GM12878 (cell line): ENCODE results near the gene TTC33. TPM values are rescaled to one million over a fixed set of nuclear protein-coding genes. Genes with fewer than 3 reads are reported as not detected.

Experiments
- ATAC-seq: fragments of 200-7000 bp; cut with Tn5 transposase; 3 replicates; pipeline ENCODE4 v1.9.1; 2020; ENCODE audit warnings: mild to moderate bottlenecking, moderate library complexity
- BruUV-seq: library from RNA; stranded (reverse); fragments of 400-500 nt; replicated peaks from 2 replicates; lab custom pipeline; 2021; lab: Mats Ljungman, UMichigan
- CTCF ChIA-PET: fragments of 300-600 bp; sonication (Branson Sonifier 250); formaldehyde crosslinking; extraction: SDS; loops from one replicate; lab custom pipeline; 2021; ENCODE audit warnings: inconsistent platforms; lab: Yijun Ruan, JAX
- POLR2A ChIA-PET: fragments of 350-600 bp; formaldehyde crosslinking; extraction: SDS; loops from one replicate; lab custom pipeline; 2021; ENCODE audit warnings: inconsistent platforms; lab: Charles Lee
- RAD21 ChIA-PET: fragments of 300-600 bp; sonication (Branson Sonifier 250); formaldehyde crosslinking; loops from one replicate; lab custom pipeline; 2023; ENCODE audit warnings: antibody characterized with exemption; ENCODE audit not compliant: unreplicated experiment; lab: Charles Lee
- SMC1A ChIA-PET: fragments of 300-600 bp; sonication (Branson Sonifier 250); formaldehyde crosslinking; loops from one replicate; lab custom pipeline; 2023; ENCODE audit not compliant: unreplicated experiment, uncharacterized antibody; lab: Charles Lee
- DNase-seq: peaks from one replicate; pipeline ENCODE4 v3.0.0-alpha.2; 2011; ENCODE audit warnings: low read depth, low spot score
- FAIRE-seq: peaks from 3 replicates; lab custom pipeline; 2011; peaks lifted over from hg19 to GRCh38; lab: Jason Lieb, UNC
- H2AFZ ChIP-seq: 2 replicates; pipeline ENCODE4 v1.6.0; 2011; ENCODE audit warnings: low read depth, low read length, control low read depth; ENCODE audit not compliant: control insufficient read depth
- H3K27ac ChIP-seq: 2 replicates; pipeline ENCODE4 v1.5.1; 2011; ENCODE audit warnings: control low read depth; ENCODE audit not compliant: control insufficient read depth, insufficient read depth
- H3K27me3 ChIP-seq, 2 experiments: replicated peaks in 1 of 2; 2 replicates each; pipeline versions ENCODE4 v1.6.0 to v1.6.1; 2011; ENCODE audit warnings: low read length in 1 of 2; ENCODE audit not compliant: control insufficient read depth in 2 of 2, insufficient read depth in 2 of 2
- H3K36me3 ChIP-seq, 2 experiments: 2 replicates each; pipeline ENCODE4 v1.5.1; 2011; ENCODE audit warnings: low read length in 1 of 2; ENCODE audit not compliant: control insufficient read depth in 2 of 2, insufficient read depth in 2 of 2
- H3K4me1 ChIP-seq: 2 replicates; pipeline ENCODE4 v1.6.1; 2011; ENCODE audit warnings: mild to moderate bottlenecking, low read length, moderate library complexity, mixed read lengths; ENCODE audit not compliant: control insufficient read depth, insufficient read depth
- H3K4me2 ChIP-seq: 2 replicates; pipeline ENCODE4 v1.6.0; 2011; ENCODE audit warnings: control low read depth; ENCODE audit not compliant: control insufficient read depth, insufficient read depth
- H3K4me3 ChIP-seq: fragments of 200-600 bp; sonication (generic); 2 replicates; pipeline ENCODE4 v1.5.1; 2016
- H3K79me2 ChIP-seq: 2 replicates; pipeline ENCODE4 v1.6.0; 2011; ENCODE audit warnings: low read length; ENCODE audit not compliant: control insufficient read depth, insufficient read depth
- H3K9ac ChIP-seq: 2 replicates; pipeline ENCODE4 v1.8.0; 2011; ENCODE audit warnings: low read length, control low read depth, mixed read lengths; ENCODE audit not compliant: control insufficient read depth, insufficient read depth
- H3K9me3 ChIP-seq: replicated peaks from 3 replicates; pipeline ENCODE4 v1.5.1; 2011; ENCODE audit warnings: mild to moderate bottlenecking, low read length; ENCODE audit not compliant: control insufficient read depth, insufficient read depth
- H4K20me1 ChIP-seq: 2 replicates; pipeline ENCODE4 v1.6.0; 2011; ENCODE audit not compliant: control insufficient read depth, insufficient read depth
- NFXL1 ChIP-seq: fragments of 450-650 bp; IDR thresholded peaks from 2 replicates; pipeline ENCODE4 v1.6.1; 2017; ENCODE audit warnings: antibody characterized with exemption, mild to moderate bottlenecking, borderline replicate concordance
- TCF12 ChIP-seq: IDR thresholded peaks from 2 replicates; pipeline ENCODE4 v1.6.1; 2011; ENCODE audit warnings: low read depth, mild to moderate bottlenecking, low read length
- WGBS: methylation state at CpG from one replicate; pipeline ENCODE4 v1.1.6; 2016; ENCODE audit warnings: low lambda C conversion rate; ENCODE audit not compliant: insufficient replicate concordance, insufficient coverage; ENCODE audit errors: missing lambda C conversion rate; 5-methylcytosine and 5-hydroxymethylcytosine counted together
- in situ Hi-C: fragments of 300-500 bp; cut with MboI; formaldehyde crosslinking; loops from 9 replicates; pipeline ENCODE4 v1.14.3; 2018; ENCODE audit warnings: mixed read lengths
- intact Hi-C: fragments of 100-400 bp; cut with micrococcal nuclease; formaldehyde crosslinking; loops from one replicate; pipeline ENCODE4 v1.14.2; 2022; ENCODE audit not compliant: unreplicated experiment
- polyA plus RNA-seq, 11 experiments: library from polyadenylated mRNA; depleted of rRNA in 4 of 11; unstranded in 6 of 11; stranded (reverse) in 5 of 11; fragments of >200 nt; fragmentation: Nextera tagmentation in 4 of 11; fragmentation: Illumina TruSeq in 1 of 11; extraction: Ambion mirVana in 4 of 11; extraction: Trizol in 1 of 11; gene quantifications; 1 replicate in 1 of 11; 2 replicates in 10 of 11; pipeline versions ENCODE4 v1.2.1 to v1.2.3, GENCODE V29; 2011 to 2016; ENCODE audit warnings: inconsistent platforms in 2 of 11, missing spikeins in 2 of 11, low read depth in 1 of 11
- total RNA-seq, 4 experiments: library from RNA; depleted of rRNA in 3 of 4; stranded (reverse); fragments of >200 nt in 3 of 4; fragmentation: Illumina TruSeq in 1 of 4; extraction: Trizol in 1 of 4; gene quantifications; 2 replicates each; pipeline versions ENCODE4 v1.2.1 to v1.2.3, GENCODE V29; 2013 to 2021
- TF ChIP-seq, protein P1 (sequence below): fragments of 450-650 bp; formaldehyde crosslinking; IDR thresholded peaks from 2 replicates; pipeline ENCODE4 v1.4.0; 2022; ENCODE audit warnings: mild to moderate bottlenecking, moderate library complexity
- TF ChIP-seq, protein P2 (sequence below): IDR thresholded peaks from 2 replicates; pipeline ENCODE4 v1.6.1; 2011; ENCODE audit warnings: borderline replicate concordance, low read depth, mild to moderate bottlenecking, moderate library complexity, low read length; ENCODE audit not compliant: insufficient read depth, poor library complexity, severe bottlenecking
- TF ChIP-seq, protein P3 (sequence below): fragments of 450-650 bp; IDR thresholded peaks from 2 replicates; pipeline ENCODE4 v1.6.1; 2016; ENCODE audit warnings: mild to moderate bottlenecking
- TF ChIP-seq, protein P4 (sequence below): IDR thresholded peaks from 2 replicates; pipeline ENCODE4 v1.6.1; 2012; ENCODE audit warnings: mild to moderate bottlenecking, low read depth, low read length

Gene TTC33
- total and polyA plus RNA-seq, 10 of the 15 experiments (the other 5 are each of a cell fraction or from before 2014, with no cell fraction given), result 7.9 to 22.3 (median 14.6) TPM

DNA sequence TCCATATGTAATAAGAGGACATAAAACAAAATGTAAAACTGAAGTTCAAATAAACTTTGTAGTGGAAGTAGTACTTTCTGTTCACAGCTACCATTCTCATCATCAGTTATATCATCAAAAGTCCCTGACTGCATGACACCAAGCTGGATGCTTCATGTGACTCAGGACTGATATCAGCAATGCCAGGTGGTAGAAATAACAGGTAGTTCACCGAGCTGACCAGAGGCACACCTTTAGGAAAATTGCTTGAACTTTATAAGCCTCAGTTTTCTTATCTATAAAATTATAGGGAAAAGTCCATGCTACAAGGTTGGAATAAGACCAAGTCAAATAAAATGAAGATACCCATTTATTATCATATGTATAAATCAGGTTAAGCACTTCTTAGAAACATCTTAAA, 200.9 kb downstream of the TTC33 start:
- in situ Hi-C loops, result no loop called here
- Histone ChIP-seq H4K20me1 (no peaks in the 10 kb centered on the region), H3K4me3 (no peak overlapping the region), H3K9me3 (no peaks in the 10 kb centered on the region; the same call in 2 of the 3 replicates), H3K4me1 (no peaks in the 10 kb centered on the region), H3K27me3 (no peaks in the 10 kb centered on the region), H3K36me3 (no peaks in the 10 kb centered on the region), H3K4me2 (no peak overlapping the region), H3K79me2 (no peaks in the 10 kb centered on the region), H3K9ac (no peak overlapping the region), H2AFZ (no peak overlapping the region), H3K27ac (no peak overlapping the region)
- no TSS peak for BruUV-seq
- ATAC-seq, result no peak
- ChIA-PET SMC1A (interaction anchor here (1.2 kb wide), 1 partner anchor 16 kb away, joined by 3 read pairs; no protein-coding TSS in a partner anchor), CTCF (no interaction called here), RAD21 (no interaction called here), POLR2A (no interaction called here)
- WGBS, result 81% methylated on average over 1 of the region's 1 CpG
- FAIRE-seq, result no peak
- TF ChIP-seq, protein P1, sequence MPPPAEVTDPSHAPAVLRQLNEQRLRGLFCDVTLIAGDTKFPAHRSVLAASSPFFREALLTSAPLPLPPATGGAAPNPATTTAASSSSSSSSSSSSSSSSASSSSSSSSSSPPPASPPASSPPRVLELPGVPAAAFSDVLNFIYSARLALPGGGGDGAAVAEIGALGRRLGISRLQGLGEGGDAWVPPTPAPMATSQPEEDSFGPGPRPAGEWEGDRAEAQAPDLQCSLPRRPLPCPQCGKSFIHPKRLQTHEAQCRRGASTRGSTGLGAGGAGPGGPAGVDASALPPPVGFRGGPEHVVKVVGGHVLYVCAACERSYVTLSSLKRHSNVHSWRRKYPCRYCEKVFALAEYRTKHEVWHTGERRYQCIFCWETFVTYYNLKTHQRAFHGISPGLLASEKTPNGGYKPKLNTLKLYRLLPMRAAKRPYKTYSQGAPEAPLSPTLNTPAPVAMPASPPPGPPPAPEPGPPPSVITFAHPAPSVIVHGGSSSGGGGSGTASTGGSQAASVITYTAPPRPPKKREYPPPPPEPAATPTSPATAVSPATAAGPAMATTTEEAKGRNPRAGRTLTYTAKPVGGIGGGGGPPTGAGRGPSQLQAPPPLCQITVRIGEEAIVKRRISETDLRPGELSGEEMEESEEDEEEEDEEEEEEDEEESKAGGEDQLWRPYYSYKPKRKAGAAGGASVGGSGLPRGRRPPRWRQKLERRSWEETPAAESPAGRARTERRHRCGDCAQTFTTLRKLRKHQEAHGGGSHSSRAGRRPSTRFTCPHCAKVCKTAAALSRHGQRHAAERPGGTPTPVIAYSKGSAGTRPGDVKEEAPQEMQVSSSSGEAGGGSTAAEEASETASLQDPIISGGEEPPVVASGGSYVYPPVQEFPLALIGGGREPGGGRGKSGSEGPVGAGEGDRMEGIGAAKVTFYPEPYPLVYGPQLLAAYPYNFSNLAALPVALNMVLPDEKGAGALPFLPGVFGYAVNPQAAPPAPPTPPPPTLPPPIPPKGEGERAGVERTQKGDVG (CRISPR knock-in tag), result no peak
- intact Hi-C loops, result no loop called here
- no peak for DNase-seq

DNA sequence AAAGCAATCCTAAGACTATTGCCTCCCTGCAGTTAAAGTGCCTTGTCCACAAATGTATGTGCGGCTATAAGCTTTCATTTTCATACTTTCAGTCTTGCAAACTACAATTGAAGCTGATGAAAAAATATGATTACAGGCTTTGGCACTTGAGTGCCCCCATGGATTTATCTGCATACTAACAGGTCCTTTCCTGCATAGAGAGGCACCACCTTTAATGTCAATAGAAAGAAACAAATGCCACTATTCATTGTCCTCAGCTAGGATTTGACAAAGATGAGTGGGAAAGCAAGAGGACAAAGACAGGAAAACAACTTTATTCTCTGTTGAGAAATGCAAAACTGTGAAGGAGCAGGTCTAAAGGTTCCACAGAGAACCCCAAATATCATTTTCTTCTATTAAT, 201.7 kb downstream of the TTC33 start:
- ChIA-PET CTCF (interaction anchor here (0.6 kb wide), 1 partner anchor 353 kb away, joined by 4 read pairs; no protein-coding TSS in a partner anchor), POLR2A (no interaction called here), RAD21 (no interaction called here), SMC1A (interaction anchor here (1.2 kb wide), 1 partner anchor 16 kb away, joined by 3 read pairs; no protein-coding TSS in a partner anchor)
- in situ Hi-C loops (no loop called here), intact Hi-C loops (no loop called here)
- Histone ChIP-seq H3K4me3 (no peak overlapping the region), H3K9ac (no peak overlapping the region), H4K20me1 (no peaks in the 10 kb centered on the region), H2AFZ (no peak overlapping the region), H3K27me3 (no peaks in the 10 kb centered on the region), H3K27ac (no peak overlapping the region), H3K36me3 (no peaks in the 10 kb centered on the region), H3K4me1 (no peaks in the 10 kb centered on the region), H3K79me2 (no peaks in the 10 kb centered on the region), H3K4me2 (no peak overlapping the region), H3K9me3 (no peaks in the 10 kb centered on the region)
- FAIRE-seq, result no peak
- ATAC-seq, result no peak
- no peak for DNase-seq
- BruUV-seq, result no TSS peak
- WGBS, result 100% methylated on average over 1 of the region's 1 CpG
- TF ChIP-seq, protein P2, sequence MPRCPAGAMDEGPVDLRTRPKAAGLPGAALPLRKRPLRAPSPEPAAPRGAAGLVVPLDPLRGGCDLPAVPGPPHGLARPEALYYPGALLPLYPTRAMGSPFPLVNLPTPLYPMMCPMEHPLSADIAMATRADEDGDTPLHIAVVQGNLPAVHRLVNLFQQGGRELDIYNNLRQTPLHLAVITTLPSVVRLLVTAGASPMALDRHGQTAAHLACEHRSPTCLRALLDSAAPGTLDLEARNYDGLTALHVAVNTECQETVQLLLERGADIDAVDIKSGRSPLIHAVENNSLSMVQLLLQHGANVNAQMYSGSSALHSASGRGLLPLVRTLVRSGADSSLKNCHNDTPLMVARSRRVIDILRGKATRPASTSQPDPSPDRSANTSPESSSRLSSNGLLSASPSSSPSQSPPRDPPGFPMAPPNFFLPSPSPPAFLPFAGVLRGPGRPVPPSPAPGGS, result no peak
- TF ChIP-seq, protein P3, sequence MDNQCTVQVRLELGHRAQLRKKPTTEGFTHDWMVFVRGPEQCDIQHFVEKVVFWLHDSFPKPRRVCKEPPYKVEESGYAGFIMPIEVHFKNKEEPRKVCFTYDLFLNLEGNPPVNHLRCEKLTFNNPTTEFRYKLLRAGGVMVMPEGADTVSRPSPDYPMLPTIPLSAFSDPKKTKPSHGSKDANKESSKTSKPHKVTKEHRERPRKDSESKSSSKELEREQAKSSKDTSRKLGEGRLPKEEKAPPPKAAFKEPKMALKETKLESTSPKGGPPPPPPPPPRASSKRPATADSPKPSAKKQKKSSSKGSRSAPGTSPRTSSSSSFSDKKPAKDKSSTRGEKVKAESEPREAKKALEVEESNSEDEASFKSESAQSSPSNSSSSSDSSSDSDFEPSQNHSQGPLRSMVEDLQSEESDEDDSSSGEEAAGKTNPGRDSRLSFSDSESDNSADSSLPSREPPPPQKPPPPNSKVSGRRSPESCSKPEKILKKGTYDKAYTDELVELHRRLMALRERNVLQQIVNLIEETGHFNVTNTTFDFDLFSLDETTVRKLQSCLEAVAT, result no peak
- TF ChIP-seq TCF12 (no peak), NFXL1 (no peak)
- TF ChIP-seq, protein P4, sequence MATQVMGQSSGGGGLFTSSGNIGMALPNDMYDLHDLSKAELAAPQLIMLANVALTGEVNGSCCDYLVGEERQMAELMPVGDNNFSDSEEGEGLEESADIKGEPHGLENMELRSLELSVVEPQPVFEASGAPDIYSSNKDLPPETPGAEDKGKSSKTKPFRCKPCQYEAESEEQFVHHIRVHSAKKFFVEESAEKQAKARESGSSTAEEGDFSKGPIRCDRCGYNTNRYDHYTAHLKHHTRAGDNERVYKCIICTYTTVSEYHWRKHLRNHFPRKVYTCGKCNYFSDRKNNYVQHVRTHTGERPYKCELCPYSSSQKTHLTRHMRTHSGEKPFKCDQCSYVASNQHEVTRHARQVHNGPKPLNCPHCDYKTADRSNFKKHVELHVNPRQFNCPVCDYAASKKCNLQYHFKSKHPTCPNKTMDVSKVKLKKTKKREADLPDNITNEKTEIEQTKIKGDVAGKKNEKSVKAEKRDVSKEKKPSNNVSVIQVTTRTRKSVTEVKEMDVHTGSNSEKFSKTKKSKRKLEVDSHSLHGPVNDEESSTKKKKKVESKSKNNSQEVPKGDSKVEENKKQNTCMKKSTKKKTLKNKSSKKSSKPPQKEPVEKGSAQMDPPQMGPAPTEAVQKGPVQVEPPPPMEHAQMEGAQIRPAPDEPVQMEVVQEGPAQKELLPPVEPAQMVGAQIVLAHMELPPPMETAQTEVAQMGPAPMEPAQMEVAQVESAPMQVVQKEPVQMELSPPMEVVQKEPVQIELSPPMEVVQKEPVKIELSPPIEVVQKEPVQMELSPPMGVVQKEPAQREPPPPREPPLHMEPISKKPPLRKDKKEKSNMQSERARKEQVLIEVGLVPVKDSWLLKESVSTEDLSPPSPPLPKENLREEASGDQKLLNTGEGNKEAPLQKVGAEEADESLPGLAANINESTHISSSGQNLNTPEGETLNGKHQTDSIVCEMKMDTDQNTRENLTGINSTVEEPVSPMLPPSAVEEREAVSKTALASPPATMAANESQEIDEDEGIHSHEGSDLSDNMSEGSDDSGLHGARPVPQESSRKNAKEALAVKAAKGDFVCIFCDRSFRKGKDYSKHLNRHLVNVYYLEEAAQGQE, result no peak
